Measurements from ENCODE around the gene C9orf72.

C9orf72 gene

DNA sequence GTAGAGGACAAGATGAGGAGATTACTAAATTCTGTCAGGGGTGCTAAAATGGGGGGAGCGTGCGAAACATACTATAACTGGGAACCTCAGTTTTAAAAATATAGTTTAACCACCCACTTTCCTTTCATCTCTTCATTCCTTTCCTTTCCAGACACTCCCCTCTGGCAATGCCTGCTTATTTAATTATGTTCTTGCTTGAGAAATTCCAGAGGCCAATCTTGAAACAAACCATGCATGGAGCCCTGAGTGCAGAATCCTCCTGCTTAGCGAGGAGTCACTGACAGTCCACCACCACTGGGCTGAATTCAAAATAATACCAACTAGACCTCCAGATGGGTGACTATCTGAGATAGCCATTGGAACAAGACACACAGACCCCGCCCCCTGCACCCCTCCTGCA, 29.7 kb upstream of the C9orf72 start:
- Histone ChIP-seq H3K36me3 (ENCODE audit: low read length) (no peaks in the 10 kb centered on the region), H3K27me3 (ENCODE audit: low read length) (no peaks in the 10 kb centered on the region), H3K9me3 (ENCODE audit: insufficient read depth, low read length) (no peaks in the 10 kb centered on the region), H3K4me2 (ENCODE audit: low read depth, low read length, poor library complexity, severe bottlenecking) (no peak overlapping the region), H3K79me2 (ENCODE audit: insufficient read depth, low read length) (no peaks in the 10 kb centered on the region), H4K20me1 (ENCODE audit: low read depth, low read length) (no peaks in the 10 kb centered on the region), H2AFZ (ENCODE audit: low read depth, low read length, severe bottlenecking) (no peak overlapping the region), H3K9me2 (replicated peaks; ENCODE audit: insufficient read depth, low read length) (no peaks in the 10 kb centered on the region), H3K4me3 (ENCODE audit: insufficient read depth, low read length, poor library complexity, severe bottlenecking) (no peak overlapping the region), H3F3A (ENCODE audit: insufficient read depth) (no peaks in the 10 kb centered on the region), H3K9ac (ENCODE audit: low read length) (no peak overlapping the region), H3K27ac (ENCODE audit: low read depth, low read length) (no peak overlapping the region)
- TF ChIP-seq, protein P1, sequence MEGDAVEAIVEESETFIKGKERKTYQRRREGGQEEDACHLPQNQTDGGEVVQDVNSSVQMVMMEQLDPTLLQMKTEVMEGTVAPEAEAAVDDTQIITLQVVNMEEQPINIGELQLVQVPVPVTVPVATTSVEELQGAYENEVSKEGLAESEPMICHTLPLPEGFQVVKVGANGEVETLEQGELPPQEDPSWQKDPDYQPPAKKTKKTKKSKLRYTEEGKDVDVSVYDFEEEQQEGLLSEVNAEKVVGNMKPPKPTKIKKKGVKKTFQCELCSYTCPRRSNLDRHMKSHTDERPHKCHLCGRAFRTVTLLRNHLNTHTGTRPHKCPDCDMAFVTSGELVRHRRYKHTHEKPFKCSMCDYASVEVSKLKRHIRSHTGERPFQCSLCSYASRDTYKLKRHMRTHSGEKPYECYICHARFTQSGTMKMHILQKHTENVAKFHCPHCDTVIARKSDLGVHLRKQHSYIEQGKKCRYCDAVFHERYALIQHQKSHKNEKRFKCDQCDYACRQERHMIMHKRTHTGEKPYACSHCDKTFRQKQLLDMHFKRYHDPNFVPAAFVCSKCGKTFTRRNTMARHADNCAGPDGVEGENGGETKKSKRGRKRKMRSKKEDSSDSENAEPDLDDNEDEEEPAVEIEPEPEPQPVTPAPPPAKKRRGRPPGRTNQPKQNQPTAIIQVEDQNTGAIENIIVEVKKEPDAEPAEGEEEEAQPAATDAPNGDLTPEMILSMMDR (IDR thresholded peaks at IDR 0.05; ENCODE audit: insufficient read depth, low read length, poor library complexity, severe bottlenecking), result no peak
- no peak for TF ChIP-seq EZH2phosphoT487 (conservative IDR thresholded peaks at IDR 0.05; ENCODE audit: low read length)

DNA sequence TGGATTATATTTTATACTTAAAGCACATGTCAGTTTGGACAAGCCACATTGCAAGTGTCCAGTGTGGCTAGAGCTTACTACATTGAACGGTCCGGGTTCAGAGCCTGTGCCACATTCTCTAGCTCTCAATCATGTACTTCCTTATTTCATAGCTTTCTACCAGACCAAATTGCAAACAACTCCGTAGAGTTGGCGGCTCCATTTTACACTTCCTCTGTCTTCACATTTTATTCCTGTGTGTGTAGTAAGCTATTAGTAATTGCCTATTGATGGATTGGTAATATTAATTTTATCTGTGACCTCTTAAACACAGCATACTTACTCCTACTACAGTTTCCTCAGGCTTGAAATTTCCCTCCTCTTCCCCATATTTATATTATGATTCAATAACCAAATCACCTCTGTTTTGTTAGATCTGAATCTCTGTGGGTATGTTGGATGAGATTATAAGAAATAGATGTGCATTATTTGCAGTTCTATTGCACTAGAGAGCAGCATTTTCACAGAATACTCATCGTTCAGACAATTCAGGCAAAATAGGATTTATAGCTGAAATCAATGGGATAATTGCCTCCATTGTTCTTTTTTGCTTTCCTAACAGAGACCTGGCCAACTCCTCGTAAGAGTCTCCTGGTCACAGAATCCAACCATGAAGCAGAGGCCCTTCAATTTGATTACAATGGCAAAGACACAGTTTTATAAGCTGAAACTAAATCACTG, 29.0 kb upstream of the C9orf72 start:
- H3K79me2 ChIP-seq (ENCODE audit: insufficient read depth, low read length), result no peaks in the 10 kb centered on the region
- no peaks in the 10 kb centered on the region for H3K27me3 ChIP-seq (ENCODE audit: low read length)
- H3K9me3 ChIP-seq (ENCODE audit: insufficient read depth, low read length), result no peaks in the 10 kb centered on the region
- H2AFZ ChIP-seq (ENCODE audit: low read depth, low read length, severe bottlenecking), result no peak overlapping the region
- H3F3A ChIP-seq (ENCODE audit: insufficient read depth), result no peaks in the 10 kb centered on the region
- H3K9ac ChIP-seq (ENCODE audit: low read length), result no peak overlapping the region
- no peak overlapping the region for H3K4me3 ChIP-seq (ENCODE audit: insufficient read depth, low read length, poor library complexity, severe bottlenecking)
- H3K27ac ChIP-seq (ENCODE audit: low read depth, low read length), result no peak overlapping the region
- no peaks in the 10 kb centered on the region for H4K20me1 ChIP-seq (ENCODE audit: low read depth, low read length)
- TF ChIP-seq, protein P1 (IDR thresholded peaks at IDR 0.05; ENCODE audit: insufficient read depth, low read length, poor library complexity, severe bottlenecking), result no peak
- no peak for TF ChIP-seq EZH2phosphoT487 (conservative IDR thresholded peaks at IDR 0.05; ENCODE audit: low read length)
- H3K9me2 ChIP-seq (replicated peaks; ENCODE audit: insufficient read depth, low read length), result no peaks in the 10 kb centered on the region
- no peaks in the 10 kb centered on the region for H3K36me3 ChIP-seq (ENCODE audit: low read length)
- no peak overlapping the region for H3K4me2 ChIP-seq (ENCODE audit: low read depth, low read length, poor library complexity, severe bottlenecking)

DNA sequence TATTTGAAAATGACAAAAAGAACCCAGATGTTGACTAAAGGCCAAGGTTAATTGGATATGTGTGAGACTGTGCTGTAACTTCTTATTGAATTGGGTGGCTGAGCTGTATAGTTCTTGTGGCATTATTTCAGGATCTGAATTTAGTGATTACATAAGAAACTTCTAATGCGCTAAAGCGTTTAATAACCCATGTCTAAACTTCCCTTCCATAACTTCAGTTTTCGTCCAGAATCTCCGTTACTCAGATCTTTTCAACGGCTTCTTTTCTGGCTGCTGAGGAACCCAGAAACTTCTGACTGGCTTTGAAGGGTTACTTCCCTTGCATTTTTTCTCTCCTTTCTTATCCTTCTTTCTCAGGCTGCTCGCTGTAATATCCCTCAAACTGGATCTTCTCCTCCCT, 28.1 kb upstream of the C9orf72 start:
- H3K27me3 ChIP-seq (ENCODE audit: low read length), result no peaks in the 10 kb centered on the region
- H3K36me3 ChIP-seq (ENCODE audit: low read length), result no peaks in the 10 kb centered on the region
- H3K4me2 ChIP-seq (ENCODE audit: low read depth, low read length, poor library complexity, severe bottlenecking), result no peak overlapping the region
- no peaks in the 10 kb centered on the region for H3K9me3 ChIP-seq (ENCODE audit: insufficient read depth, low read length)
- H3K9me2 ChIP-seq (replicated peaks; ENCODE audit: insufficient read depth, low read length), result no peaks in the 10 kb centered on the region
- no peaks in the 10 kb centered on the region for H4K20me1 ChIP-seq (ENCODE audit: low read depth, low read length)
- H3K27ac ChIP-seq (ENCODE audit: low read depth, low read length), result no peak overlapping the region
- H3K9ac ChIP-seq (ENCODE audit: low read length), result no peak overlapping the region
- no peak overlapping the region for H3K4me3 ChIP-seq (ENCODE audit: insufficient read depth, low read length, poor library complexity, severe bottlenecking)
- H2AFZ ChIP-seq (ENCODE audit: low read depth, low read length, severe bottlenecking), result no peak overlapping the region
- no peaks in the 10 kb centered on the region for H3F3A ChIP-seq (ENCODE audit: insufficient read depth)
- H3K79me2 ChIP-seq (ENCODE audit: insufficient read depth, low read length), result no peaks in the 10 kb centered on the region
- TF ChIP-seq EZH2phosphoT487 (conservative IDR thresholded peaks at IDR 0.05; ENCODE audit: low read length), result no peak
- TF ChIP-seq, protein P1 (IDR thresholded peaks at IDR 0.05; ENCODE audit: insufficient read depth, low read length, poor library complexity, severe bottlenecking), result no peak
